OCI-M2 (cell line): ENCODE results near the gene FBXW7.

Experiments
- DNase-seq: peaks from one replicate; lab custom pipeline; 2025; ENCODE audit not compliant: unreplicated experiment; lab: John Stamatoyannopoulos, UW

The FBXW7 gene

GRCh38 chr4:152294765-152295164 is 241.1 kb downstream of the FBXW7 start:
- no peak for DNase-seq

GRCh38 chr4:152294331-152294730 is 241.6 kb downstream of the FBXW7 start:
- DNase-seq = no peak

- no peak for DNase-seq
Observed at GRCh38 chr4:152293527-152293926, 242.4 kb downstream of the FBXW7 start.

GRCh38 chr4:152290366-152290921 is 245.4 kb downstream of the FBXW7 start:
- no peak for DNase-seq

GRCh38 chr4:152289941-152290340 is 246.0 kb downstream of the FBXW7 start:
- DNase-seq = no peak

GRCh38 chr4:152289541-152289940 is 246.4 kb downstream of the FBXW7 start:
- DNase-seq = no peak

GRCh38 chr4:152283801-152284470 is 252.0 kb downstream of the FBXW7 start:
- no peak for DNase-seq

GRCh38 chr4:152281822-152282221 is 254.1 kb downstream of the FBXW7 start:
- no peak for DNase-seq

GRCh38 chr4:152281211-152281610 is 254.7 kb downstream of the FBXW7 start:
- no peak for DNase-seq

GRCh38 chr4:152279234-152279566 is 256.7 kb downstream of the FBXW7 start:
- DNase-seq = no peak

GRCh38 chr4:152278505-152279233 is 257.2 kb downstream of the FBXW7 start:
- no peak for DNase-seq

- no peak for DNase-seq
Observed at GRCh38 chr4:152278172-152278504, 257.8 kb downstream of the FBXW7 start.

- no peak for DNase-seq
Observed at GRCh38 chr4:152277333-152277732, 258.6 kb downstream of the FBXW7 start.

- no peak for DNase-seq
Observed at GRCh38 chr4:152273343-152273742, 262.5 kb downstream of the FBXW7 start.
